Measurements from ENCODE around the gene SLC29A3.

DNA sequence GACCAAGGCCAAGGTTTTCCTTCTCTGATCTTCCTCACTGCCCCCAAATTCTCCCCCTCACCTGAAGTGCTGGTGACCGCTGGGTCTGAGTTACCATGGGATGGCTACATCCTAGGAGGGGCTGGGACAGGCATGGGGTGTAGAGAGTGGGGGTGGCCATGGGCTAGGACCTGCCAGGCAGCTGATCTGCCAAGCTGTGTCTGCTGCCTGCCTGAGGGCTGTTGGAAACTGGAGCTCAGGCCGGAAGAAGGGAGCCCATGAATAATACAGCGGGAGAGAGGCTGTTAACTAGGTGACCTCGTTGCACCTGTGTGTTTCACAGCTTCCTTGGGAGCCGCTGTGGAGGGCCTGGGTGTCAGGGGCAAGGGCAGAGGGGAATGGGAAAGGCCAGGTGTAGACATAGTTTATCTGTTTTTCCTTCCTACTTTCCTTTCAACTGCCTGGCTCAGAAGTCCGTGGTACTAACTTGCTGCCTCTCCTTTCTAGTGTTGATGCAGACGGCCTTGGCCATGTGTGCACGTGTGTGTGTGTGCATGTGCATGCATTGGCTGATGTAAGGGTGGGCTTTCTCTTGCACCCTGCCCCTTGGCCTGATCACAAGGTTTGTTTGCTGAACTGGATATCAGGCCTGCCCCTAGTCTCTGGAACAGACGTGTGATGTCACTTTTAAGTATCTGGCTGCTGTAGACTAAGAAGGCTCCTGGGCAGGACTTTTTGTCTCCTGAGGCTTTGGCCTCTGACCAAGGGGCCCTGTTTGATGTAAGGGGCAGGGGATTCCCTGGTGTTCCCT lies 89.6 kb downstream of the SLC29A3 start:
- TF ChIP-seq, protein P1, sequence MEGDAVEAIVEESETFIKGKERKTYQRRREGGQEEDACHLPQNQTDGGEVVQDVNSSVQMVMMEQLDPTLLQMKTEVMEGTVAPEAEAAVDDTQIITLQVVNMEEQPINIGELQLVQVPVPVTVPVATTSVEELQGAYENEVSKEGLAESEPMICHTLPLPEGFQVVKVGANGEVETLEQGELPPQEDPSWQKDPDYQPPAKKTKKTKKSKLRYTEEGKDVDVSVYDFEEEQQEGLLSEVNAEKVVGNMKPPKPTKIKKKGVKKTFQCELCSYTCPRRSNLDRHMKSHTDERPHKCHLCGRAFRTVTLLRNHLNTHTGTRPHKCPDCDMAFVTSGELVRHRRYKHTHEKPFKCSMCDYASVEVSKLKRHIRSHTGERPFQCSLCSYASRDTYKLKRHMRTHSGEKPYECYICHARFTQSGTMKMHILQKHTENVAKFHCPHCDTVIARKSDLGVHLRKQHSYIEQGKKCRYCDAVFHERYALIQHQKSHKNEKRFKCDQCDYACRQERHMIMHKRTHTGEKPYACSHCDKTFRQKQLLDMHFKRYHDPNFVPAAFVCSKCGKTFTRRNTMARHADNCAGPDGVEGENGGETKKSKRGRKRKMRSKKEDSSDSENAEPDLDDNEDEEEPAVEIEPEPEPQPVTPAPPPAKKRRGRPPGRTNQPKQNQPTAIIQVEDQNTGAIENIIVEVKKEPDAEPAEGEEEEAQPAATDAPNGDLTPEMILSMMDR (conservative IDR thresholded peaks at IDR 0.05; ENCODE audit: low read depth, low read length), result no peak
- no peak for TF ChIP-seq EZH2 (IDR thresholded peaks at IDR 0.05; ENCODE audit: low read length, unreplicated experiment)
- no peak for TF ChIP-seq EZH2phosphoT487 (IDR thresholded peaks at IDR 0.05; ENCODE audit: borderline replicate concordance, low read length)
